ENCODE results near the gene KCNK1. TPM values are rescaled to one million over a fixed set of nuclear protein-coding genes. Genes with fewer than 3 reads are reported as not detected.

KCNK1 gene
- total RNA-seq, 1 donor from 2014 or later: 5.7 TPM

DNA sequence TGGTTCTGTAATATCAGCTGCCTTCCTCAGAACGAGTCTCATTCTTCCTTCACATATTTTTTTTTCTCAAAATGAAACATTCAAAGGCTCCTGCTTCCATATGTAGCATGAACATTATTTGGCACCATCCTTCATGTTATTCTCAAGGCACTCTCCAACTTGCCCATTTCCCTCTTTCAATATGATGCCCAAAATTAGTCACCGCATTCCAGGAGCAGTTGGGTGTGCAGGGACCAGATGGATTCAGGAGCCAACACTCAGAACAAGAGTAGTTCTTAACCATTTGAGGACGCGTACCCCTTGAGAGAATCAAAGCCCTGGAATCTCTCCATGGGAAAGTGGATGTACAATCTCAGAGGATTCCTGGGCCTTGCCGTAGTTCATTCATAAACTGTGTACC is 50.3 kb downstream of the KCNK1 start:
- Mint-ChIP-seq H3K27ac (ENCODE audit: unreplicated experiment) (no peak overlapping the region), H3K4me1 (ENCODE audit: low read depth, unreplicated experiment) (peaks cover 13% of the 10 kb centered on the region), H3K36me3 (ENCODE audit: low read depth, unreplicated experiment) (peaks cover 2% of the 10 kb centered on the region), H3K27me3 (ENCODE audit: low read depth, unreplicated experiment) (no peaks in the 10 kb centered on the region), H3K4me3 (ENCODE audit: unreplicated experiment) (no peak overlapping the region), H3K9me3 (ENCODE audit: unreplicated experiment) (no peaks in the 10 kb centered on the region)
- H3K4me2 ChIP-seq (ENCODE audit: low read length): no peak overlapping the region
- H2AFZ ChIP-seq (ENCODE audit: low read depth, low read length): no peak overlapping the region
- H3K9ac ChIP-seq (ENCODE audit: low read length): no peak overlapping the region
- no peaks in the 10 kb centered on the region for H3K4me1 ChIP-seq (ENCODE audit: insufficient read depth, low read length)
- FAIRE-seq (no peak), DNase-seq (ENCODE audit: low read depth) (peak; percentile 16)
- no peaks in the 10 kb centered on the region for H3K79me2 ChIP-seq (ENCODE audit: insufficient read depth, low read length)
- no peak overlapping the region for H3K27ac ChIP-seq (ENCODE audit: low read depth, low read length)
- no peaks in the 10 kb centered on the region for H3K27me3 ChIP-seq (ENCODE audit: insufficient read depth, low read length)
- H3K36me3 ChIP-seq (ENCODE audit: insufficient read depth, low read length): no peaks in the 10 kb centered on the region
- H3K9me3 ChIP-seq (ENCODE audit: insufficient read depth, low read depth, low read length): no peaks in the 10 kb centered on the region
- H3K4me3 ChIP-seq (ENCODE audit: insufficient read depth, low read depth, low read length): no peak overlapping the region
- no peak for TF ChIP-seq EZH2 (IDR thresholded peaks at IDR 0.05; ENCODE audit: insufficient read depth, low read length)
- TF ChIP-seq, protein P1, sequence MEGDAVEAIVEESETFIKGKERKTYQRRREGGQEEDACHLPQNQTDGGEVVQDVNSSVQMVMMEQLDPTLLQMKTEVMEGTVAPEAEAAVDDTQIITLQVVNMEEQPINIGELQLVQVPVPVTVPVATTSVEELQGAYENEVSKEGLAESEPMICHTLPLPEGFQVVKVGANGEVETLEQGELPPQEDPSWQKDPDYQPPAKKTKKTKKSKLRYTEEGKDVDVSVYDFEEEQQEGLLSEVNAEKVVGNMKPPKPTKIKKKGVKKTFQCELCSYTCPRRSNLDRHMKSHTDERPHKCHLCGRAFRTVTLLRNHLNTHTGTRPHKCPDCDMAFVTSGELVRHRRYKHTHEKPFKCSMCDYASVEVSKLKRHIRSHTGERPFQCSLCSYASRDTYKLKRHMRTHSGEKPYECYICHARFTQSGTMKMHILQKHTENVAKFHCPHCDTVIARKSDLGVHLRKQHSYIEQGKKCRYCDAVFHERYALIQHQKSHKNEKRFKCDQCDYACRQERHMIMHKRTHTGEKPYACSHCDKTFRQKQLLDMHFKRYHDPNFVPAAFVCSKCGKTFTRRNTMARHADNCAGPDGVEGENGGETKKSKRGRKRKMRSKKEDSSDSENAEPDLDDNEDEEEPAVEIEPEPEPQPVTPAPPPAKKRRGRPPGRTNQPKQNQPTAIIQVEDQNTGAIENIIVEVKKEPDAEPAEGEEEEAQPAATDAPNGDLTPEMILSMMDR (IDR thresholded peaks at IDR 0.05; ENCODE audit: insufficient read depth, low read depth, low read length): no peak
- no peaks in the 10 kb centered on the region for H4K20me1 ChIP-seq (ENCODE audit: insufficient read depth, low read length)

- Histone ChIP-seq H3K4me1 (ENCODE audit: insufficient read depth, low read length) (no peaks in the 10 kb centered on the region), H3K4me2 (ENCODE audit: low read length) (no peak overlapping the region)
- H3K4me3 Mint-ChIP-seq (ENCODE audit: unreplicated experiment): no peak overlapping the region
Measured at GRCh38 chr1:233664804-233665574, 51.1 kb downstream of the KCNK1 start.

More at GRCh38 chr1:233664804-233665574, 51.1 kb downstream of the KCNK1 start:
- Histone ChIP-seq H2AFZ (ENCODE audit: low read depth, low read length) (no peak overlapping the region), H4K20me1 (ENCODE audit: insufficient read depth, low read length) (no peaks in the 10 kb centered on the region), H3K79me2 (ENCODE audit: insufficient read depth, low read length) (no peaks in the 10 kb centered on the region), H3K4me3 (ENCODE audit: insufficient read depth, low read depth, low read length) (no peak overlapping the region), H3K36me3 (ENCODE audit: insufficient read depth, low read length) (no peaks in the 10 kb centered on the region), H3K27ac (ENCODE audit: low read depth, low read length) (no peak overlapping the region), H3K9me3 (ENCODE audit: insufficient read depth, low read depth, low read length) (no peaks in the 10 kb centered on the region), H3K9ac (ENCODE audit: low read length) (no peak overlapping the region), H3K27me3 (ENCODE audit: insufficient read depth, low read length) (no peaks in the 10 kb centered on the region)
- no peak for DNase-seq (ENCODE audit: low read depth)
- TF ChIP-seq, protein P1 (IDR thresholded peaks at IDR 0.05; ENCODE audit: insufficient read depth, low read depth, low read length): no peak
- TF ChIP-seq EZH2 (IDR thresholded peaks at IDR 0.05; ENCODE audit: insufficient read depth, low read length): no peak
- peaks cover 13% of the 10 kb centered on the region for H3K4me1 Mint-ChIP-seq (ENCODE audit: low read depth, unreplicated experiment)
- peaks cover 2% of the 10 kb centered on the region for H3K36me3 Mint-ChIP-seq (ENCODE audit: low read depth, unreplicated experiment)
- no peaks in the 10 kb centered on the region for H3K27me3 Mint-ChIP-seq (ENCODE audit: low read depth, unreplicated experiment)
- H3K27ac Mint-ChIP-seq (ENCODE audit: unreplicated experiment): no peak overlapping the region
- no peaks in the 10 kb centered on the region for H3K9me3 Mint-ChIP-seq (ENCODE audit: unreplicated experiment)
- no peak for FAIRE-seq
